CD4-positive, alpha-beta T cell treated with Interferon gamma for 1 hour (primary cell): ENCODE results near the gene SPANXN5.
"Not testable (repeated sequence)": the region's sequence is repeated elsewhere in the genome, so short reads cannot be mapped to it uniquely, and the experiment has no call there.

ENCODE experiments used
- DNase-seq: peaks from one replicate; pipeline ENCODE4 v3.0.0-alpha.2; 2020

SPANXN5 gene

DNA sequence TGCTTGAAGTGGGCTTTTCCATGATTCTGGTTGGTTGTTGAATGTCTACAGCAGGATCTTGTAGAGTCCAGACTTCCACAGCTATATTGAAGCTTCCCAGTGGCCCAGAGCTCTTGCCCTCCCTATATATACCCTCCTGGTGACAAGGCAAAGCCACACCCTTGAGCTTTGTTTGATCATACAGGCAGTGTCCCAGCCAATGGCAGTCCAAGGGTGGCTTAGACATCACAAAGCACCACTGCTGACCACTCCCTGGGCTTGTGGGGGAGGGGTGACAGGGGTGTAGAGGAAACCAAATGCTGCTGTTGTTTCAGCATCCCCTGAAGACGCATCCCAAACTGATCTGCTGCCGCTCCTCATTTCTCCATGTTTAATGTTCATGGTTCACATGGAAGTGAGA, at the start of gene SPANXN5:
TSS of gene SPANXN5 (minus strand) at position 101 of the 400 bp plus-strand sequence. CDS start at position 22, 79 bp downstream.
- DNase-seq = not testable (repeated sequence)

DNA sequence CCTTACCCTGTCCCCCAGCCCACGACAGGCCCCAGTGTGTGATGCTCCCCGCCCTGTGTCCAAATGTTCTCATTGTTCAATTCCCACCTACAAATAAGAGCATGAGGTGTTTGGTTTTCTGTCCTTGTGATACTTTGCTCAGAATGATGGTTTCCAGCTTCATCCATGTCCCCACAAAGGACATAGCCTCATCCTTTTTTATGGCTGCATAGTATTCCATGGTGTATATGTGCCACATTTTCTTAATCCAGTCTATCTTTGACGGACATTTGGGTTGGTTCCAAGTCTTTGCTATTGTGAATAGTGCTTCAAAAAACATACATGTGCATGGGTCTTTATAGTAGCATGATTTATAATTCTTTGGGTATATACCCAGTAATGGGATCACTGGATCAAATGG, 46.4 kb upstream of the SPANXN5 start:
- not testable (repeated sequence) for DNase-seq

DNA sequence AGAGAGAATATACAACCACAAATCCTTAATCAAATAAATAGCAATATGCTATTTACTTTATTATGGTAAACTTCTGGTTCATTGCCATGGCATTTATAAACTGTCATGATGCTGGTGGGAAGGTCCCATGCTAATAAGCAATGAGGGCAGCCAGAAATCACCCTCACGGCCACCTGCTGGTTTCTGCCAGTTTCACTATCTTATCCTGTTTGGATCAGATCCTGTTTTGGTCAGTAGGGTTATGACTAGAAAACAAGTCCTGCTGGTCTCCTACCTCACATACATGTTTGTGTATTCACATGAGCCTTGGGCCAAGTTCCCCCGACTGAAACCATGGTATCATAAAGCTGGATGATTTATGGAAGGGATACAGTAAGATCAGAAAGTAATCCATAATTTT, 41.9 kb upstream of the SPANXN5 start:
- no peak for DNase-seq

GRCh38 chrX:52830551-52830950, 33.3 kb upstream of the SPANXN5 start:
- no peak for DNase-seq

- no peak for DNase-seq
These were observed 27.4 kb upstream of the SPANXN5 start for GRCh38 chrX:52824608-52825007.

DNA sequence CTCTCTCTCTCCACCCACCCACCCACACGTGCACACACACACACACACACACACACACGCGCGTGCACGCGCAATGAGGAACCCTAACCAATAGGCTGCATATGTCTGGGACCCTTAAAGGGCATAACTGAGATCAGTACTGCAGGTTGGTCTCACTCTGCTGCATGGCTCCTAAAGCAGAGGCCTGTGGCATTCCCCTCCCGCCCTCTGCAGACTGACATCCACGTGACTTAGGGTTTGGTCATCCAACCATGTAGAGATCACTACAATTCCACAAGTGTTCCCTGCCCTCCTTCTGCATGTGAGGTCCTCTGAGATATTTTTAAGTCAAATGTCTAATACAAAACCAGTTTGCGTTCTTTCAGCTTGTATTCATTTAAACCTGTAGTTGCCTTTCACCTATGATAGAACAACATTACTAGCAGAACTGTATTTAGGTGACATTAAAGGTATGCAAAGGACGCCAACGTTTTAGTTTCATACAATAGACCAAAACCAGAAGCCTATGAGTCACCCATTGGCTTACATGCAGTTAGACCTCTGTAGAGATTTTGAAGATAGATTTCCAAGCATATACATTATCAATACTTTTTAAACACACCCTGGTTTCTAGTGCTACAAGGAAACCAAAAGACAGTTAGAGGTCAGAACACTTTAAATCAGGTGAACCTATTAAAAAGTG, 24.0 kb upstream of the SPANXN5 start:
- DNase-seq = no peak

GRCh38 chrX:52819788-52820187, 22.6 kb upstream of the SPANXN5 start:
- no peak for DNase-seq

DNA sequence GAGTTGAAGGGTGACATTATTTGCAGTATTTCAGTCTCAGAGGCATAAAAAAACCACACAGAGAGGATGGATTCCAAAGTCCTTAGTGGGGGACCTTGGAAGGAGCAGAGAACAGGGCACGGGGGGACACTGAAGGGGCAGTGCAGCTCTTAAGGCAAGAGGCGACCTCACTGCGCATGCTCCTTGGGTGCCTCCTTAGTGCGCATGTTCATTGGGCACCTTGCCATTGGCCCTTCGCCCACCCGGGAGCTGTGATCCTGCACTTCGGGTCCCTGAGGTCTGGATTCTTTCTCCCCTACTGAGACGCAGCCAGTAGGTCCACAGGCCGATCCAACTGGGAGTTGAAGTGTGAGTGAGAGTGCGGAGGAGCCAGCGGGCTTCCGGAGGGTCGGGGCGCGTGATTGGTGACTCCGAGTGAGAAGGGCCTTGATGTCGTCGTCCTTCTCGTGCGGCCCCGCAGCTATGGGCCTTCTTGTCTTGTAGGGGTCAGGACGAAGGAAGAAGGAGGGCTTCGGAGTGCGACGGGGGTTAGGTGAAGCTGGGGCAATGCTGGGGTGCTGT, 13.9 kb upstream of the SPANXN5 start, which contains the start of gene XAGE5:
TSS of gene XAGE5 (plus strand) at position 223 of the 561 bp plus-strand sequence. CDS start 1,280 bp downstream, outside the sequence.
- DNase-seq = no peak

DNA sequence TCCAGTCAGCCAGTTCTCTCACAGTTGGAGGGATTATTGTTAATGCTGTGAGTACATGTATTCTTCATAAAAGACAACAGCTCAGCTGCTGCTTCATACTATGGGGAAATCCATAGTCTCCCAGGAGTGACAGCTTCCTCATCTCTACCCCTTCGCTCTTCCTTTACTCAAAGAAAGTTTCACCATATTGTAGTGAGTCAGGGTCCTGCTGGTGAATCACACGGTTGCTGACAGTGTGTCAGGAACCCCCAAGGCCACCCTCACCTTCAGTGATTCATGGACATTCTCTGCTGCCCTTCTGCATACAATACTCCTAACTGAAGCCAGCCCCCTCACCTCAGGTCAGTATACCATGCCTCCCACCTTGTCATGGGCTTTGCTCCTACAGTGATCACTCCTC, 7.6 kb upstream of the SPANXN5 start:
- not testable (repeated sequence) for DNase-seq

DNA sequence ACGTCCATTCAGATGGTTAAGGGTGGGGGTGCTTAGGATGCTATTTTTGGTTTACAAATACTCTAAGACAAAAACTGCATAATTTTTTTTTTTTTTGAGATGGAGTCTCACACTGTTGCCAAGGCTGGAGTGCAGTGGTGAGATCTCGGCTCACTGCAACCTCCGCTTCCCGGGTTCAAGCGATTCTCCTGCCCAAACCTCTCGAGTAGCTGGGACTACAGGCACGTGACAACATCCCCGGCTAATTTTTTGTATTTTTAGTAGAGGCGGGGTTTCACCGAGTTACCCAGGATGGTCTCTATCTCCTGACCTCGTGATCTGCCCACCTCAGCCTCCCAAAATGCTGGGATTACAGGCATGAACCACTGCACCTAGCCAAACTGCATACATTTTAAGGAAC, 23.7 kb downstream of the SPANXN5 start:
- not testable (repeated sequence) for DNase-seq

- DNase-seq = not testable (repeated sequence)
These were observed 31.2 kb downstream of the SPANXN5 start for GRCh38 chrX:52765983-52766382.

- DNase-seq = not testable (repeated sequence)
These were observed 46.3 kb downstream of the SPANXN5 start, which contains the start of gene SSX2B for GRCh38 chrX:52750952-52751351. Gene SSX2B, plus strand, starts transcription at chrX:52751252. Its CDS starts 1,429 bp downstream, at chrX:52752681.
